ENCODE data around the gene CNTFR. TPM values are rescaled to one million over a fixed set of nuclear protein-coding genes. Genes with fewer than 3 reads are reported as not detected.

Gene CNTFR
- total and polyA plus RNA-seq, 2 donors (not counting 1 experiment from before 2014, with no cell fraction given): not detected

DNA sequence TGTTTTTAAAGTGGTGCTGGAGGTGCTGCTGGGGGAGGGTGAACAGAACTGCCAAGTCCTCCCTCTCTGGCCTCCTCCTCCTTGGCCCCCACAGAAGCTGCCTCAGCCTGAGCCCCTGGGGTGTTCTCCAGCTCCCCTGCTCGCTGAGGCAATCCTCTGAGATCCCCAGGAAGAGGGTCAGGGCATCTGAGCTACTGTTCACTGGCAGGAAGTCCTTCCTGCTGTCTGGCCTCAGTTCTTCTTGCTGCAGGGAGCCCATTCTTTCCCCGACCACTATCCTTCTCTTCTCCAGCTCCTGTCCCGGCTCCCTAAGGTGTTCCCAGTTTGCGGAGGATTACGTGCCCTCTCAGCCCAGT, 9.7 kb downstream of the CNTFR start:
- H3K9me3 Mint-ChIP-seq (ENCODE audit: insufficient read depth): no peaks in the 10 kb centered on the region
- H3K4me2 ChIP-seq (replicated peaks; ENCODE audit: low read depth, low read length, poor library complexity, severe bottlenecking): no peak overlapping the region
- DNase-seq (no peak), ATAC-seq (ENCODE audit: low read depth) (no peak)
- no peak overlapping the region for H3K27ac ChIP-seq (ENCODE audit: low read length in 2 of 2)
- no peak overlapping the region for H3K4me3 Mint-ChIP-seq
- 80% methylated on average over 5 of the region's 5 CpGs for WGBS (ENCODE audit: insufficient coverage)
- TF ChIP-seq EZH2 (IDR thresholded peaks at IDR 0.05; ENCODE audit: borderline replicate concordance, insufficient read depth, low read depth, low read length, poor library complexity, severe bottlenecking): no peak
- TF ChIP-seq CTCF (IDR thresholded peaks at IDR 0.05): no peak
- H2AFZ ChIP-seq (ENCODE audit: insufficient read depth, low read depth, low read length, poor library complexity, severe bottlenecking): no peak overlapping the region
- no peak overlapping the region for H3K4me3 ChIP-seq (ENCODE audit: control extremely low read depth in 1 of 5, extremely low read depth in 1 of 5, insufficient read depth in 1 of 5, low read depth in 2 of 5, low read length in 4 of 5)
- no peaks in the 10 kb centered on the region for H4K20me1 ChIP-seq (ENCODE audit: control insufficient read depth, insufficient read depth, low read length, poor library complexity, severe bottlenecking)
- H3K9ac ChIP-seq (ENCODE audit: low read length): no peak overlapping the region
- H3K36me3 ChIP-seq (replicated peaks in 1 of 2; ENCODE audit: control extremely low read depth in 1 of 2, control insufficient read depth in 1 of 2, extremely low read depth in 1 of 2, insufficient read depth in 2 of 2, low read length in 1 of 2): no peaks in the 10 kb centered on the region
- H3K4me1 ChIP-seq (ENCODE audit: control insufficient read depth in 2 of 2, insufficient read depth in 2 of 2, low read length in 2 of 2): peaks cover 7 to 15% of the 10 kb centered on the region in 2 donors
- ChIA-PET POLR2A (no interaction called here), CTCF (interaction anchor here (0.8 to 1.8 kb wide), 3 partner anchors 12 to 80 kb away, joined by 3 to 5 read pairs (median 4); no protein-coding TSS in a partner anchor)
- H3K79me2 ChIP-seq (ENCODE audit: control insufficient read depth, insufficient read depth, low read length): no peaks in the 10 kb centered on the region
- H3K27me3 ChIP-seq (replicated peaks in 1 of 4; ENCODE audit: control extremely low read depth in 1 of 4, control insufficient read depth in 3 of 4, insufficient read depth in 4 of 4, low read length in 3 of 4): peaks cover 0 to 85% (median 34%) of the 10 kb centered on the region in 4 experiments
- intact Hi-C loops (cut with micrococcal nuclease): no loop called here
- H3K27me3 Mint-ChIP-seq: peaks cover 81% of the 10 kb centered on the region
- no peak overlapping the region for H3K27ac Mint-ChIP-seq
- H3K4me1 Mint-ChIP-seq: peaks cover 12% of the 10 kb centered on the region
- peaks cover 0 to 12% (median 0%) of the 10 kb centered on the region in 3 donors for H3K9me3 ChIP-seq (ENCODE audit: control extremely low read depth in 1 of 3, control insufficient read depth in 2 of 3, insufficient read depth in 1 of 3, low read length in 2 of 3)

DNA sequence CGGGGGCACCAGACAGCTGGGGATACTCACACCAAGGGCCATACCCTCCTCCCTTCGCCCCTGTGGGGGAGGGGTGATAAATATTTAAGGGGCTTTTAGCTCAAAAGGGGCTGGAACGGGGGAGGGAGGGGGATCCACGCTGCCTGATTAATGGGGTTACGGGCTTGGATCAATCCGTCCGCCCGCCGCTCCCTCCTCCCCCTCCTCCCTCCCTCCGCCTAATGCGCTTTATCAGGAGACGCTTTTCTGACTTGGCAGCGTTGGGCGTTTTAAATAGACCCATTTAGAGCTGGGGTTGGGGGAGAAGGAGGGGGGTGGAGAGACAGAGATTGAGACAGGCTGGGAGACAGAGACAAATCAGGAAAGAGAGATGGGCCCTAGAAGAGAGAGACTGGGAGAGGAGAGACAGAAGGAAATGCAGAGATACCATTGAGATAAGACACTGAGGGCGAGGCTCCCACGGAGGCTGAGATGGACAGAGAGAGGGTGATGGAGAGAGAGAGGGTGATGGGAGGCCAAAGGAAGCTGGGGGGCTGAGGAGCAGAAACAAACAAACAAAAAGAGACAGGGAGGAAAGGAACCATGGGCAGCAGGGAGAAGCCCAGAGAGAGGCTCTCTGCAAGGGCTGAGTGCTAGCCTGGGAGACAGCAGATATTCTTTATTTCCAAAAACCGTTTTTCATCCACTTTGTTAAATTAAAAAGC, 10.3 kb downstream of the CNTFR start:
- Histone ChIP-seq H3K4me2 (replicated peaks; ENCODE audit: low read depth, low read length, poor library complexity, severe bottlenecking) (no peak overlapping the region), H3K36me3 (replicated peaks in 1 of 2; ENCODE audit: control extremely low read depth in 1 of 2, control insufficient read depth in 1 of 2, extremely low read depth in 1 of 2, insufficient read depth in 2 of 2, low read length in 1 of 2) (no peaks in the 10 kb centered on the region), H3K9me3 (ENCODE audit: control extremely low read depth in 1 of 3, control insufficient read depth in 2 of 3, insufficient read depth in 1 of 3, low read length in 2 of 3) (peaks cover 0 to 12% (median 0%) of the 10 kb centered on the region in 3 donors), H3K4me3 (ENCODE audit: control extremely low read depth in 1 of 5, extremely low read depth in 1 of 5, insufficient read depth in 1 of 5, low read depth in 2 of 5, low read length in 4 of 5) (no peak overlapping the region), H3K27me3 (replicated peaks in 1 of 4; ENCODE audit: control extremely low read depth in 1 of 4, control insufficient read depth in 3 of 4, insufficient read depth in 4 of 4, low read length in 3 of 4) (peaks cover 0 to 85% (median 32%) of the 10 kb centered on the region in 4 experiments), H3K27ac (ENCODE audit: low read length in 2 of 2) (no peak overlapping the region), H4K20me1 (ENCODE audit: control insufficient read depth, insufficient read depth, low read length, poor library complexity, severe bottlenecking) (no peaks in the 10 kb centered on the region), H3K4me1 (ENCODE audit: control insufficient read depth in 2 of 2, insufficient read depth in 2 of 2, low read length in 2 of 2) (peaks cover 7 to 15% of the 10 kb centered on the region in 2 donors), H3K79me2 (ENCODE audit: control insufficient read depth, insufficient read depth, low read length) (no peaks in the 10 kb centered on the region), H3K9ac (ENCODE audit: low read length) (no peak overlapping the region), H2AFZ (ENCODE audit: insufficient read depth, low read depth, low read length, poor library complexity, severe bottlenecking) (no peak overlapping the region)
- Mint-ChIP-seq H3K4me3 (no peak overlapping the region), H3K4me1 (peaks cover 12% of the 10 kb centered on the region), H3K9me3 (ENCODE audit: insufficient read depth) (no peaks in the 10 kb centered on the region), H3K27ac (no peak overlapping the region), H3K27me3 (peaks cover 81% of the 10 kb centered on the region)
- TF ChIP-seq CTCF (IDR thresholded peaks at IDR 0.05) (no peak), EZH2 (IDR thresholded peaks at IDR 0.05; ENCODE audit: borderline replicate concordance, insufficient read depth, low read depth, low read length, poor library complexity, severe bottlenecking) (no peak)
- ATAC-seq (ENCODE audit: low read depth) (no peak), DNase-seq (no peak)
- CTCF ChIA-PET: interaction anchor here (0.8 to 1.8 kb wide), 3 partner anchors 12 to 79 kb away, joined by 3 to 5 read pairs (median 4); no protein-coding TSS in a partner anchor
- intact Hi-C loops (cut with micrococcal nuclease): no loop called here
- POLR2A ChIA-PET: no interaction called here
- 13% methylated on average over 3 of the region's 17 CpGs for WGBS (ENCODE audit: insufficient coverage)

All from B cell (primary cell).